BJ (cell line): ENCODE measurements around the gene RBKS. TPM values are rescaled to one million over a fixed set of nuclear protein-coding genes. Genes with fewer than 3 reads are reported as not detected.

Experiments used
- CTCF ChIA-PET: fragments of 350-600 bp; formaldehyde crosslinking; extraction: SDS; loops from one replicate; lab custom pipeline; 2021; ENCODE audit warnings: antibody characterized with exemption, inconsistent platforms; lab: Yijun Ruan, JAX
- POLR2A ChIA-PET: fragments of 300-600 bp; sonication (Branson Sonifier 250); formaldehyde crosslinking; extraction: SDS; loops from one replicate; lab custom pipeline; 2021; ENCODE audit warnings: antibody characterized with exemption; lab: Charles Lee
- DNase-seq: peaks from one replicate; pipeline ENCODE4 v3.0.0-alpha.2; 2011; ENCODE audit warnings: low read depth
- H3K27me3 ChIP-seq: 2 replicates; pipeline ENCODE4 v1.6.0; 2011; ENCODE audit warnings: low read length; ENCODE audit not compliant: control insufficient read depth, insufficient read depth
- H3K36me3 ChIP-seq: 2 replicates; pipeline ENCODE4 v1.5.1; 2011; ENCODE audit warnings: low read length; ENCODE audit not compliant: control insufficient read depth, insufficient read depth
- H3K4me3 ChIP-seq: 2 replicates; pipeline ENCODE4 v1.5.1; 2011; ENCODE audit warnings: low read depth, mild to moderate bottlenecking, control low read depth, low read length
- polyA plus RNA-seq: library from polyadenylated mRNA; depleted of rRNA; stranded (reverse); fragments of >200 nt; gene quantifications from 2 replicates; pipeline ENCODE4 v1.2.3, GENCODE V29; 2011; rRNA removed
- TF ChIP-seq, protein P1 (sequence below): IDR thresholded peaks from 2 replicates; pipeline ENCODE4 v1.5.1; 2011; ENCODE audit warnings: low read depth, mild to moderate bottlenecking, control low read depth, inconsistent platforms, low read length, moderate library complexity; ENCODE audit not compliant: insufficient read depth

RBKS gene
- polyA plus RNA-seq, 1 experiment: 1.8 TPM

DNA sequence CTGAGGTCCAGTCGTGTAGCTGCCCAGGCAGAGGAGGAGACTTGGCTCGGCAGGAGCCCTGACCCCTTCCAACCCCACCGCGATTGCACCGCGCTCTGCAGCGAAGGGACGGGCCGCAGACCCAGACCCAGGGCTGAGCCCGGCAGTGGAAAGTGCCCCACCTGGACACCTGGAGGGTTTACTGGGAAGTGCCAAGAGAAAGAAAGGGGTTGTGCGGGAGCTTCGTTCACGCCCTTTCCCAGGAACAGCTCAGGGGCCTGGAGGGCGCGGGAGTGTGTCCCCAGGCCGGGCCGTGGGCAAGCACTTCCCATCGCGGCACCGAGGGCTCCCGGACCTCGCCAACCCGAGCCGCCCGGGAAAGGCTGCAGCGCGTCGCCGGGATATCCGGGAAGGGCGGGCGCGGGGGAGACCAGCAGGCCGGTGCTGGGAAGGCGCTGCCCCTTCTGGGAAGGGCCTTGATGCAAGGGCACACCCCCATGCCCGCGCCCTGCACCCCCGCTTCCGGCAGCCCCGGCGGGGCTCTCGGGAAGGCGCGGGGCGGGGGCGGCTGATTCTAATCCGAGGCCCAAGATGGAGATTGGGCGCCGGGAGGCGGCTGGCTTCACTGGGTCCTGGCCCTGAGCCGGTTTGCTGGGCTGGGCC lies 154.8 kb downstream of the RBKS start:
- POLR2A ChIA-PET: no interaction called here
- Histone ChIP-seq H3K4me3 (peak overlapping the region; percentile 38), H3K27me3 (no peaks in the 10 kb centered on the region), H3K36me3 (no peaks in the 10 kb centered on the region)
- CTCF ChIA-PET: interaction anchor here (0.7 to 2.4 kb wide), 6 partner anchors 10 to 52 kb away, joined by 3 to 16 read pairs (median 4); no protein-coding TSS in a partner anchor
- DNase-seq: no peak
- TF ChIP-seq, protein P1, sequence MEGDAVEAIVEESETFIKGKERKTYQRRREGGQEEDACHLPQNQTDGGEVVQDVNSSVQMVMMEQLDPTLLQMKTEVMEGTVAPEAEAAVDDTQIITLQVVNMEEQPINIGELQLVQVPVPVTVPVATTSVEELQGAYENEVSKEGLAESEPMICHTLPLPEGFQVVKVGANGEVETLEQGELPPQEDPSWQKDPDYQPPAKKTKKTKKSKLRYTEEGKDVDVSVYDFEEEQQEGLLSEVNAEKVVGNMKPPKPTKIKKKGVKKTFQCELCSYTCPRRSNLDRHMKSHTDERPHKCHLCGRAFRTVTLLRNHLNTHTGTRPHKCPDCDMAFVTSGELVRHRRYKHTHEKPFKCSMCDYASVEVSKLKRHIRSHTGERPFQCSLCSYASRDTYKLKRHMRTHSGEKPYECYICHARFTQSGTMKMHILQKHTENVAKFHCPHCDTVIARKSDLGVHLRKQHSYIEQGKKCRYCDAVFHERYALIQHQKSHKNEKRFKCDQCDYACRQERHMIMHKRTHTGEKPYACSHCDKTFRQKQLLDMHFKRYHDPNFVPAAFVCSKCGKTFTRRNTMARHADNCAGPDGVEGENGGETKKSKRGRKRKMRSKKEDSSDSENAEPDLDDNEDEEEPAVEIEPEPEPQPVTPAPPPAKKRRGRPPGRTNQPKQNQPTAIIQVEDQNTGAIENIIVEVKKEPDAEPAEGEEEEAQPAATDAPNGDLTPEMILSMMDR: no peak

DNA sequence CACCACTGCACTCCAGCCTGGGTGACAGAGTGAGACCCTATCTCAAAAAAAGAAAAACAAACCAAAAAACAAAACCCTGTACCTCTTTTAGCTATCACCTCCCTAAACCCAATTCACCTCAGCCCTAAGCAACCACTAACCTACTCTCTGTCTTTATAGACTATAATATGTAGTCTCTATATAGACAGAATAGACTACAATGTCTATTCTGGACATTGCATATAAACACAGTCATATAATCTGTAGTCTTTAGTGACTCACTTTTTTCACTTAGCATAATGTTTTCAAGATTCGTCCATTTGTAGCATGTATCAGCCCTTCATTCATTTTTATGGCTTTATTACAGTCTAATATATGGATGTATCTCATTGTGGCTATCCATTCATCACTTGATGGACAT lies 155.9 kb downstream of the RBKS start:
- H3K27me3 ChIP-seq: no peaks in the 10 kb centered on the region
- TF ChIP-seq, protein P1: no peak
- no peaks in the 10 kb centered on the region for H3K36me3 ChIP-seq
- POLR2A ChIA-PET: interaction anchor here (0.6 kb wide), 1 partner anchor 669 kb away, joined by 8 read pairs; no protein-coding TSS in a partner anchor
- no peak for DNase-seq
- CTCF ChIA-PET: no interaction called here
- H3K4me3 ChIP-seq: no peak overlapping the region

Other genes starting within 250 kb of the RBKS start
- gene SUPT7L, start 226.8 kb downstream of the RBKS start, polyA plus RNA-seq: 43.5 and 52.0 TPM in 2 replicates
- 8.8 and 10.1 TPM in 2 replicates for gene SLC4A1AP, start 226.5 kb downstream of the RBKS start, polyA plus RNA-seq
- 31.0 and 83.3 TPM in 2 replicates for gene MRPL33, start 118.7 kb downstream of the RBKS start, polyA plus RNA-seq
- 32.6 and 47.4 TPM in 2 replicates for gene BABAM2, start 342 bp upstream of the RBKS start, polyA plus RNA-seq